ENCODE results near the gene ROBO1.

The ROBO1 gene

GRCh38 chr3:78974181-78974790 lies 793.5 kb downstream of the ROBO1 start:
- DNase-seq (ENCODE audit: insufficient read length) (no peak), FAIRE-seq (no peak)

GRCh38 chr3:78972617-78973301 lies 795.0 kb downstream of the ROBO1 start:
- TF ChIP-seq POLR2AphosphoS5 (IDR thresholded peaks at IDR 0.05; ENCODE audit: low read depth, low read length) (no peak), TAF1 (IDR thresholded peaks at IDR 0.05; ENCODE audit: borderline replicate concordance, low read depth, low read length) (no peak), POLR2A (IDR thresholded peaks at IDR 0.05; ENCODE audit: low read depth, low read length) (no peak)
- DNase-seq (ENCODE audit: insufficient read length) (no peak), FAIRE-seq (no peak)

More at GRCh38 chr3:78974181-78974790, 793.5 kb downstream of the ROBO1 start:
- TF ChIP-seq POLR2A (IDR thresholded peaks at IDR 0.05; ENCODE audit: low read depth, low read length) (no peak), POLR2AphosphoS5 (IDR thresholded peaks at IDR 0.05; ENCODE audit: low read depth, low read length) (no peak), TAF1 (IDR thresholded peaks at IDR 0.05; ENCODE audit: borderline replicate concordance, low read depth, low read length) (no peak)

GRCh38 chr3:78970656-78971055 lies 797.1 kb downstream of the ROBO1 start:
- TF ChIP-seq POLR2AphosphoS5 (IDR thresholded peaks at IDR 0.05; ENCODE audit: low read depth, low read length) (no peak), POLR2A (IDR thresholded peaks at IDR 0.05; ENCODE audit: low read depth, low read length) (no peak), TAF1 (IDR thresholded peaks at IDR 0.05; ENCODE audit: borderline replicate concordance, low read depth, low read length) (no peak)
- no peak for DNase-seq (ENCODE audit: insufficient read length)
- no peak for FAIRE-seq

DNA sequence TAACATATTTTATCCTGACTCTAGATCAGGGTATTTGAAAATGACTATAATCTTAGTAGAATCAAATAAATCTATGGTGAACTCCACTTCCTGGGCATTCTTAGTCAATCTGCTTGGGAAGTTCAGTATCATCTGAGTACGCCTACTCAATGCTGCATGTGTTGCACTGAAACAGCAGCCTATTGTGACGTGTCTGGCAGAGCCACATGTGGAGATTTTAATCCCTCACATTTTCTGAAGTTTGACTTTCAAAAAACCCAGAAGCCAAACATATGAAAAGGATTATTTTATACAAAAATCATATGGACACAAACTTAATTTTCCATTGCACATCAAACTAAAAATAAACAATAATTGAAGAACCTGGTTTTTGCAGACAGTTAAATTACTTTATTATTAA lies 798.3 kb downstream of the ROBO1 start:
- TF ChIP-seq TAF1 (IDR thresholded peaks at IDR 0.05; ENCODE audit: borderline replicate concordance, low read depth, low read length): no peak
- no peak for TF ChIP-seq POLR2AphosphoS5 (IDR thresholded peaks at IDR 0.05; ENCODE audit: low read depth, low read length)
- no peak for TF ChIP-seq POLR2A (IDR thresholded peaks at IDR 0.05; ENCODE audit: low read depth, low read length)
- FAIRE-seq (no peak), DNase-seq (ENCODE audit: insufficient read length) (no peak)

DNA sequence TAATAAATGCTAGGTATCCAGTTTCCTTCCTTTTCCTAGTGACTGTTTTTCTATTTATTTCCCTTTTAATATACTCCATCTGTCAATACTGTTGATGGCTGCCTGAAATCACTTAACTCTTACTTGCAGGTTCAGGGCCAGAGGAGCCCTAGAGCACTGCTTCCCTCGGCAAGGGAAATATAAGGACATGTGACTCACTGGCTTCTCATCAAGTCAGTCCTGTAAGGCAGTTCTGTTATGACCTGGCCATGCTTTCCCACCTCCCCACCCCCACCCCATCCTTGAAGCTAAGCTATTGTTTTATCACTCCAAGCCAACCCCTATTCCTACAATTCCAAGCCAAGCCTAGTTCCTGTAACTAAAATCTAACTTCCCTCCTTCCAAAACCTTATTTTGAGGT lies 800.7 kb downstream of the ROBO1 start:
- no peak for FAIRE-seq
- TF ChIP-seq POLR2AphosphoS5 (IDR thresholded peaks at IDR 0.05; ENCODE audit: low read depth, low read length): no peak
- no peak for TF ChIP-seq TAF1 (IDR thresholded peaks at IDR 0.05; ENCODE audit: borderline replicate concordance, low read depth, low read length)
- TF ChIP-seq POLR2A (IDR thresholded peaks at IDR 0.05; ENCODE audit: low read depth, low read length): no peak
- no peak for DNase-seq (ENCODE audit: insufficient read length)

GRCh38 chr3:78963771-78964170 lies 804.0 kb downstream of the ROBO1 start:
- DNase-seq (ENCODE audit: insufficient read length) (no peak), FAIRE-seq (no peak)
- TF ChIP-seq TAF1 (IDR thresholded peaks at IDR 0.05; ENCODE audit: borderline replicate concordance, low read depth, low read length): no peak
- no peak for TF ChIP-seq POLR2A (IDR thresholded peaks at IDR 0.05; ENCODE audit: low read depth, low read length)
- TF ChIP-seq POLR2AphosphoS5 (IDR thresholded peaks at IDR 0.05; ENCODE audit: low read depth, low read length): no peak

DNA sequence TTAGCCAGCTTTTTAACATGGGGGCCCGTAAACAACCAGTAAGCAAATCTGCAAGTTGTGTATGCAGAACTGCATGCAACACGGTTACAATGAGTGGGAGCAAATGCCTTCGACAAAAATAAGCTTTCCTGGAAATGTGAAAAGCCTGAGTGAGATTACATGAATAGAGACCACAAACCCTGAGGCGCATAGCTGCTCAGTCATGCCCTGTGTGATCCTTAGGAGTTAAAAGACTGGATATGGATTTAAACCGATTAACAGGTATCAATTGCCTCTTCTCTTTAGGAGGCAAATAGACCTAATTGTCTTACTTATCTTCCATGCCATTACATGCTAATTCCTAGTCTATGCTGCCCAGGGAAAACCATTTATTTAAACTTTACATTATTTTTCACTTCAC lies 810.3 kb downstream of the ROBO1 start:
- no peak for FAIRE-seq
- no peak for TF ChIP-seq POLR2A (IDR thresholded peaks at IDR 0.05; ENCODE audit: low read depth, low read length)
- no peak for TF ChIP-seq POLR2AphosphoS5 (IDR thresholded peaks at IDR 0.05; ENCODE audit: low read depth, low read length)
- TF ChIP-seq TAF1 (IDR thresholded peaks at IDR 0.05; ENCODE audit: borderline replicate concordance, low read depth, low read length): no peak
- no peak for DNase-seq (ENCODE audit: insufficient read length)

GRCh38 chr3:78951342-78951945 lies 816.4 kb downstream of the ROBO1 start:
- DNase-seq (ENCODE audit: insufficient read length): no peak
- FAIRE-seq: no peak
- TF ChIP-seq POLR2AphosphoS5 (IDR thresholded peaks at IDR 0.05; ENCODE audit: low read depth, low read length) (no peak), TAF1 (IDR thresholded peaks at IDR 0.05; ENCODE audit: borderline replicate concordance, low read depth, low read length) (no peak), POLR2A (IDR thresholded peaks at IDR 0.05; ENCODE audit: low read depth, low read length) (no peak)

DNA sequence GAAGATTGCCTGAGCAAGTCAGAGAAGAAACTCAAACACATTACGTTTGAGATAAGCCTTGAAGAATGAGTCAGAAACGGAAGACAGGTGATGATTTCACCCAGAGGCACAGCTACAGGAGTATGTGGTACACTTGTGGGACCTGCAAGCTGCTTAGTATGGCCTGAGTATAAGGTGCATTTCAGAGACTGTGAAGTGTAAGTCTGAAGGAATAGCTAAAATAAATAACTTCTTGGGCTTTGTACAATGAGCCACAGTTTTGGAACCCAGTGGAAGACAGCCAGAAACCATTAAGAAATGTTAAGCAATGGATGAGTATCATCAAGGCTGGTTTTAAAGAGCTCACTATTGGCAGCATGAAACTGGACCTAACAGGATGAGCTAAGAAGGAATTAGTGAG lies 826.2 kb downstream of the ROBO1 start:
- no peak for FAIRE-seq
- TF ChIP-seq TAF1 (IDR thresholded peaks at IDR 0.05; ENCODE audit: borderline replicate concordance, low read depth, low read length): no peak
- TF ChIP-seq POLR2AphosphoS5 (IDR thresholded peaks at IDR 0.05; ENCODE audit: low read depth, low read length): no peak
- no peak for TF ChIP-seq POLR2A (IDR thresholded peaks at IDR 0.05; ENCODE audit: low read depth, low read length)
- no peak for DNase-seq (ENCODE audit: insufficient read length)

DNA sequence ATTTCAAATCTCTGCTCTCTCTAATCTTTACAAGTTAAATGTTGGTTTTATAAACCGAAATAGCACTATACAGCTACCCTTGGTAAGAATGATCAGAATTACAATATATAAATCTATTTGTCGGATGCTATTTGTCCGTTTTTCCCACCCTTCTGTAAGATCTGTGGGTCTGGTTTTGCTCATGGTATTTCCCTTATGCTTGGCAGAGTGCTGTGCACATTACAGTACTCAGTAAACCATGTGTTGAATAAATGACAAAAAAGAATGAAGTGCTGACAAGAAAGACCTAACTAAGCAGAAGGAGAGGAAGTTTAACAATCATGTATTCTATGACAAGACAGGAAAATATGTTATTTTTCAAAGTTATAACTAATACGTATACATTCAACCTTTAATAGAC lies 827.2 kb downstream of the ROBO1 start:
- TF ChIP-seq POLR2AphosphoS5 (IDR thresholded peaks at IDR 0.05; ENCODE audit: low read depth, low read length): no peak
- no peak for TF ChIP-seq POLR2A (IDR thresholded peaks at IDR 0.05; ENCODE audit: low read depth, low read length)
- TF ChIP-seq TAF1 (IDR thresholded peaks at IDR 0.05; ENCODE audit: borderline replicate concordance, low read depth, low read length): no peak
- DNase-seq (ENCODE audit: insufficient read length) (no peak), FAIRE-seq (no peak)

DNA sequence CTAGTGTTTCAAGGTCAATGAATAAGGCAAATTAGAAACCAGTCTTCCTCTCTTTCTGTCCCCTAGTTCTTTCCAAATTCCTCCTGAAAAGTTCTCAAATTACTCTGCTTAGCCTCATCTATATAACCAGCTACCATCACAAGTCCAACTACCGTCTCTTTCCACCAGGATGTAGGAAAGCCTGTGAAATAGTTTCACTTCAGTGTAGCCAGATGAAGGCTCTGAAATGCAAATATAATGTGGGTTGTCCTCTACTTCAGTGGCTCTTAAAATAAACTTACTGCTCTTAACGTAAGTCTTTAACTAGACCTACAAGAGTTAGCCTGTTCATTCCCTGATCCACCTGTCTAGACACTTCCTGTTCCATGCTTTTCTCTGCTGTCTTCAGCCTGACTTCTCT lies 827.7 kb downstream of the ROBO1 start:
- DNase-seq (ENCODE audit: insufficient read length) (no peak), FAIRE-seq (no peak)
- TF ChIP-seq POLR2A (IDR thresholded peaks at IDR 0.05; ENCODE audit: low read depth, low read length): no peak
- no peak for TF ChIP-seq POLR2AphosphoS5 (IDR thresholded peaks at IDR 0.05; ENCODE audit: low read depth, low read length)
- TF ChIP-seq TAF1 (IDR thresholded peaks at IDR 0.05; ENCODE audit: borderline replicate concordance, low read depth, low read length): no peak

GRCh38 chr3:78937475-78937874 lies 830.3 kb downstream of the ROBO1 start:
- FAIRE-seq: no peak
- no peak for DNase-seq (ENCODE audit: insufficient read length)
- TF ChIP-seq POLR2AphosphoS5 (IDR thresholded peaks at IDR 0.05; ENCODE audit: low read depth, low read length): no peak
- no peak for TF ChIP-seq POLR2A (IDR thresholded peaks at IDR 0.05; ENCODE audit: low read depth, low read length)
- no peak for TF ChIP-seq TAF1 (IDR thresholded peaks at IDR 0.05; ENCODE audit: borderline replicate concordance, low read depth, low read length)

Data from GM12892 (cell line).